Suprapubic skin (tissue), 4 donors: Measurements from ENCODE around the gene DAGLA. TPM values are rescaled to one million over a fixed set of nuclear protein-coding genes. Genes with fewer than 3 reads are reported as not detected.

Experiments used
- DNase-seq, 2 donors: peaks; one replicate each; pipeline ENCODE4 v3.0.0-alpha.2; 2019; ENCODE audit warnings: low spot score in 2 of 2
- H3K27ac ChIP-seq: fragments of 200-600 bp; sonication (generic); one replicate; pipeline ENCODE4 v1.5.1; 2019
- H3K27me3 ChIP-seq: fragments of 200-600 bp; sonication (generic); one replicate; pipeline ENCODE4 v1.5.1; 2019
- H3K36me3 ChIP-seq: fragments of 200-600 bp; sonication (generic); one replicate; pipeline ENCODE4 v1.5.1; 2019
- H3K4me1 ChIP-seq: fragments of 200-600 bp; sonication (generic); one replicate; pipeline ENCODE4 v1.5.1; 2019
- H3K4me3 ChIP-seq: fragments of 200-600 bp; sonication (generic); one replicate; pipeline ENCODE4 v1.5.1; 2019; ENCODE audit warnings: mild to moderate bottlenecking
- H3K9me3 ChIP-seq: fragments of 200-600 bp; sonication (generic); one replicate; pipeline ENCODE4 v1.5.1; 2019
- EP300 ChIP-seq: sonication (generic); formaldehyde crosslinking; IDR thresholded peaks from one replicate; pipeline ENCODE4 v1.6.1; 2017; ENCODE audit warnings: antibody characterized with exemption
- POLR2A ChIP-seq, 2 donors: fragments of 450-650 bp; IDR thresholded peaks; one replicate each; pipeline ENCODE4 v1.6.1; 2017; ENCODE audit warnings: antibody characterized with exemption in 2 of 2, mild to moderate bottlenecking in 2 of 2, moderate library complexity in 2 of 2
- POLR2AphosphoS5 ChIP-seq, 3 donors: sonication (generic); formaldehyde crosslinking; IDR thresholded peaks; one replicate each; pipeline ENCODE4 v1.6.1; 2017; ENCODE audit warnings: antibody characterized with exemption in 3 of 3
- WGBS: methylation state at CpG from one replicate; pipeline ENCODE4 v1.1.5; 2018; 5-methylcytosine and 5-hydroxymethylcytosine counted together
- total RNA-seq, 4 donors: library from RNA; depleted of rRNA; stranded (reverse); fragments of >200 nt; gene quantifications; one replicate each; pipeline ENCODE4 v1.1.0, GENCODE V29; 2016
- TF ChIP-seq, protein P1 (sequence below), 2 donors: fragments of 200-600 bp in 1 of 2; fragments of 450-650 bp in 1 of 2; sonication (generic) in 1 of 2; IDR thresholded peaks; one replicate each; pipeline ENCODE4 v1.5.1; 2016 to 2019; ENCODE audit warnings: antibody characterized with exemption in 2 of 2, mild to moderate bottlenecking in 1 of 2, moderate library complexity in 1 of 2

Gene DAGLA
- total RNA-seq, 4 donors from 2014 or later = 0.64 to 1.2 (median 0.87) TPM

DNA sequence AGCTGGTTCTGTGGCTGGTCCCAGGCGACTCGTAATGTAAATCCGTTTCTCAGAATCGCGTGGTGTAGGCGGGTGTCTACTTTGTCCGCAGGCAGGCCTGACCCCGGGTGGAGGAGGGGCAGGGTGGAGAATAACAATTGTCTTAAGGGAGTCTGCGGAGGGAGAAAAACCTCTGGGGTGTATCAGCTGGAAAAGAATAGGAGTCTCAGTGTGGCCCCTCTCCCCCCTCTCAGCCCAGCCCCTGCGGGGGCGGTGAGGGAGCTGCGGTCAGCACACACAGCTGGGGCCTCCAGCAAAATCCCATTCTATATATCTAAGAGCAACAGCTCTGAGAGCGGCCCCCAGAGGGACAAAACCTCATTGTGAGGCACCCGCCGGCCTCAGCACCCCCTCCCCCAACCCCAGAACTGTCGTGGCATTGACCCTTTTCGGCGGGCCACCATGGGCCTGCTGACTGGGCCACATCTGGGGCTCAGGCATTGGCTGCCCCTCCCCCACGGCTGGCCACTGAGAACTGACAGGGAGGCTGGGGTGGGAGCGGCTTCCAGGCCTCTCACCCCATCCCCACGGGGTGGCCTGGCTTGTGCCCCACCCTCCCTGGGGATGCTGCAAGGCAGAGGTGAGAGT is 69.5 kb downstream of the DAGLA start:
- WGBS = 53% methylated on average over 13 of the region's 21 CpGs
- H3K4me3 ChIP-seq = no peak overlapping the region
- peaks cover 19% of the 10 kb centered on the region for H3K4me1 ChIP-seq
- no peak overlapping the region for H3K27ac ChIP-seq
- no peak for DNase-seq
- TF ChIP-seq POLR2A (IDR thresholded peaks at IDR 0.05) (no peak), EP300 (no peak), POLR2AphosphoS5 (IDR thresholded peaks at IDR 0.05) (no peak)
- TF ChIP-seq, protein P1, sequence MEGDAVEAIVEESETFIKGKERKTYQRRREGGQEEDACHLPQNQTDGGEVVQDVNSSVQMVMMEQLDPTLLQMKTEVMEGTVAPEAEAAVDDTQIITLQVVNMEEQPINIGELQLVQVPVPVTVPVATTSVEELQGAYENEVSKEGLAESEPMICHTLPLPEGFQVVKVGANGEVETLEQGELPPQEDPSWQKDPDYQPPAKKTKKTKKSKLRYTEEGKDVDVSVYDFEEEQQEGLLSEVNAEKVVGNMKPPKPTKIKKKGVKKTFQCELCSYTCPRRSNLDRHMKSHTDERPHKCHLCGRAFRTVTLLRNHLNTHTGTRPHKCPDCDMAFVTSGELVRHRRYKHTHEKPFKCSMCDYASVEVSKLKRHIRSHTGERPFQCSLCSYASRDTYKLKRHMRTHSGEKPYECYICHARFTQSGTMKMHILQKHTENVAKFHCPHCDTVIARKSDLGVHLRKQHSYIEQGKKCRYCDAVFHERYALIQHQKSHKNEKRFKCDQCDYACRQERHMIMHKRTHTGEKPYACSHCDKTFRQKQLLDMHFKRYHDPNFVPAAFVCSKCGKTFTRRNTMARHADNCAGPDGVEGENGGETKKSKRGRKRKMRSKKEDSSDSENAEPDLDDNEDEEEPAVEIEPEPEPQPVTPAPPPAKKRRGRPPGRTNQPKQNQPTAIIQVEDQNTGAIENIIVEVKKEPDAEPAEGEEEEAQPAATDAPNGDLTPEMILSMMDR (IDR thresholded peaks at IDR 0.05) = no peak
- H3K36me3 ChIP-seq = peaks cover under 1% of the 10 kb centered on the region
- peaks cover 3% of the 10 kb centered on the region for H3K27me3 ChIP-seq
- H3K9me3 ChIP-seq = no peaks in the 10 kb centered on the region

DNA sequence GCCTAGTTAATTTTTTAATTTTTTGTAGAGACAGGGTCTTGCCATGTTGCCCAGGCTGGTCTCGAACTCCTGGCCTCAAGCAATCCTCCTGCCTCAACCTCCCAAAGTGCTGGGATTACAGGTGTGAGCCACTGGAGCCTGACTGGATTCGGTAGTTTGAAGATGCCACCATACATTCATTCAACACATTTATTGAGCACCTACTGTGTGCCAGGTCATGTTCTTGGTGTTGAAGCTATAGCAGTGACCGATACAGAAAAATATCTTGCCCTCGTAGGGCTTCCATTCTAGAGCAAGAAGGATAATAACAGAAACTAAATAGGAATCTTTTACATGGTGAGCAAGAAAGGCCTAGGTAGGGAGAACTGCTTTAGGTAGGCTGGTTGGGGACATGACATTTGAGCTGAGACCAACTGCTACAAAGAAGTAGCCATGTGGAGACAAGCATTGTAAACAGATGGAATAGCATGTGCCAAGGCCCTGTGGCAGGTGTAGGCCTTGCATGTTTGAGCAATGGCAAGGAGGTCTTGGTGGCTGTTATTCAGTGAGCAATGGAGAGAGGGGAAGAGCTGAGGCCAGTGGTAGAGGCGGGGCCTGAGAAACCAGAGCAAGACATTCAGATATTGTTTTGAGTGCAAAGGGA is 70.6 kb downstream of the DAGLA start:
- Histone ChIP-seq H3K27me3 (peaks cover 3% of the 10 kb centered on the region), H3K4me1 (peaks cover 19% of the 10 kb centered on the region), H3K27ac (no peak overlapping the region), H3K9me3 (no peaks in the 10 kb centered on the region), H3K4me3 (no peak overlapping the region), H3K36me3 (no peaks in the 10 kb centered on the region)
- TF ChIP-seq POLR2AphosphoS5 (IDR thresholded peaks at IDR 0.05) = no peak
- no peak for TF ChIP-seq EP300
- TF ChIP-seq, protein P1 (IDR thresholded peaks at IDR 0.05) = no peak
- no peak for DNase-seq
- WGBS = 100% methylated on average over 5 of the region's 5 CpGs

DNA sequence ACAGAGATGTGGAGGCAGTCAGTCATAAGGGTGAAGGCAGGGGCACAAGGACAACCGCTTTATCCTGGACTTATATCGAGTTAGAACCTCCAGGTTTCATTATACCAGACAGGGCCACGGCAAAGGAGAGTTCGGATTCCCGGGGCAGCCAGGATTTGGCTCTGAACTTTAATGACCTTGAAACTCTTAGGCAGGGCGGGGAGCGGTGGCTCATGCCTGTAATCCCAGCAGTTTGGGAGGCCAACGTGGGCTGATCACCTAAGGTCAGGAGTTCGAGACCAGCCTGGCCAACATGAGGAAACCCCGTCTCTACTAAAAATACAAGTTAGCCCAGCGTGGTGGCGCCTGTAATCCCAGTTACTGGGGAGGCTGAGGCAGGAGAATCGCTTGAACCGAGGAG is 71.2 kb downstream of the DAGLA start:
- H3K27ac ChIP-seq = no peak overlapping the region
- H3K36me3 ChIP-seq = no peaks in the 10 kb centered on the region
- H3K4me3 ChIP-seq = no peak overlapping the region
- WGBS = 91% methylated on average over 14 of the region's 14 CpGs
- TF ChIP-seq POLR2AphosphoS5 (IDR thresholded peaks at IDR 0.05) (no peak), EP300 (no peak), POLR2A (IDR thresholded peaks at IDR 0.05) (no peak)
- TF ChIP-seq, protein P1 (IDR thresholded peaks at IDR 0.05) = no peak
- DNase-seq = no peak
- peaks cover 19% of the 10 kb centered on the region for H3K4me1 ChIP-seq
- peaks cover 3% of the 10 kb centered on the region for H3K27me3 ChIP-seq
- H3K9me3 ChIP-seq = no peaks in the 10 kb centered on the region

DNA sequence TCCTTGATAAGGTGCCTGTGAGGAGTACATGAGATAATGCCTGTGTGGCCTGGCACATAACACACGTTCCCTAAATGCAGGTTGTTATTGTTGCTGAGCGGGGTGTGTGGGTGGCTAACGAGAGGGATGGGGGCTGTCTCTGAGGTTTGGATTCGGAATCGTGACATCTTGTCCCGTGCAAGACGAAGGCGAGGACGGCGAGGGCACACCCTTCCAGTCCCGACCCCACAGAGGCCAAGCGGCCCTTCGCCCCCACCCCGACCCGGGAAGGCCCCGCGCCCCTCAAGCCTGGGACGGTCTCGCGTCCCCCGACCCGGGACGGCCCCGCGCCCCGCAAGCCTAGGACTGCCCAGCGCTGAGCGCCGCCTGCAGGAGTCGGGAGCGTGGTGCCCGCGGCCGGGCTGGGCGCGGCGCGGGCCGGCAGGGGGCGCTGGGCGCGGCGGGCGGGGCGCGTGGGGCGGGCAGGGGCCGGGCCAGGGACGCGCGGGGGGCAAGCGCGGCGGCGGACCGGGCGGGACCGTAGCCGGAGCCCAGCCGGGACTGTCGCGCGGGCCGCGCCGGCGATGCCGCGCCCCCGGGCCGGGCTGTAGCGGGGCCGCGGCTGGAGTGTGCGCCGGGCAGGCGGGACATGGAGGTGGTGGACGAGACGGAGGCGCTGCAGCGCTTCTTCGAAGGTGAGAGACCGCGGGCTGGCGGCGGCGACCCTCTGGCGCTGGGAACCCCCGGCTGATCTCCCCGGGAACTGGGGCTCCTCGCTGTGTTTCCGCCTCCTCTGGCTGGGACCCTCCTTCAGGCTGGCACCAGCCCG is 72.1 kb downstream of the DAGLA start, which contains the start of gene MYRF:
Gene MYRF (plus strand): TSS at position 520 of the 808 bp plus-strand sequence. CDS start 109 bp downstream, at position 629.
- H3K9me3 ChIP-seq = no peaks in the 10 kb centered on the region
- no peak for DNase-seq
- H3K27me3 ChIP-seq = peaks cover 3% of the 10 kb centered on the region
- TF ChIP-seq EP300 (no peak), POLR2A (IDR thresholded peaks at IDR 0.05) (no peak)
- TF ChIP-seq, protein P1 (IDR thresholded peaks at IDR 0.05) = peak in 1 of 2 donors; percentile 44
- peak within 1 kb of the TSS; percentile 47 for H3K4me3 ChIP-seq
- WGBS = 11% methylated on average over 8 of the region's 93 CpGs
- H3K36me3 ChIP-seq = no peaks in the 10 kb centered on the region
- no peak within 1 kb of the TSS for H3K27ac ChIP-seq
- peaks cover 19% of the 10 kb centered on the region for H3K4me1 ChIP-seq
